Adrenal gland (tissue), 19 donors: ENCODE data around the gene RAD51AP2. TPM values are rescaled to one million over a fixed set of nuclear protein-coding genes. Genes with fewer than 3 reads are reported as not detected.
"Not testable (repeated sequence)": the region's sequence is repeated elsewhere in the genome, so short reads cannot be mapped to it uniquely, and the experiment has no call there.

ENCODE experiments used
- DNase-seq, 7 donors: peaks; one replicate each; pipeline ENCODE4 v3.0.0-alpha.2; 2019 to 2020
- H3K27ac ChIP-seq, 5 donors: fragments of 200-600 bp; sonication (generic) in 4 of 5; 1 replicate in 3 of 5; 2 replicates in 2 of 5; pipeline versions ENCODE4 v1.5.1 to v1.8.0; 2016 to 2020; ENCODE audit warnings: mild to moderate bottlenecking in 1 of 5
- H3K27me3 ChIP-seq: fragments of 200-600 bp; 2 replicates; pipeline ENCODE4 v1.8.0; 2021
- H3K36me3 ChIP-seq, 2 donors: fragments of 200-600 bp; replicated peaks in 1 of 2; 1 replicate in 1 of 2; 2 replicates in 1 of 2; pipeline versions ENCODE4 v1.5.1 to v1.8.0; 2018 to 2022
- H3K4me1 ChIP-seq, 2 donors: fragments of 200-600 bp; replicated peaks in 1 of 2; 1 replicate in 1 of 2; 2 replicates in 1 of 2; pipeline versions ENCODE4 v1.5.1 to v1.8.0; 2018 to 2021
- H3K4me3 ChIP-seq, 4 donors: fragments of 200-600 bp; sonication (generic) in 3 of 4; one replicate each; pipeline ENCODE4 v1.5.1; 2016 to 2018
- H3K9me3 ChIP-seq, 3 donors: fragments of 200-600 bp; sonication (generic) in 1 of 3; replicated peaks in 1 of 3; 1 replicate in 2 of 3; 2 replicates in 1 of 3; pipeline versions ENCODE4 v1.5.1 to v1.8.0; 2016 to 2021
- CTCF ChIP-seq, 6 experiments: fragments of 450-650 bp in 4 of 6; fragments of 200-600 bp in 2 of 6; sonication (generic) in 1 of 6; IDR thresholded peaks; 1 replicate in 5 of 6; 2 replicates in 1 of 6; pipeline versions ENCODE4 v1.5.1 to v1.8.0; 2016 to 2021; ENCODE audit warnings: antibody characterized with exemption in 6 of 6, mild to moderate bottlenecking in 2 of 6, moderate library complexity in 1 of 6
- POLR2A ChIP-seq, 2 donors: fragments of 450-650 bp; IDR thresholded peaks; one replicate each; pipeline ENCODE4 v1.6.1; 2017; ENCODE audit warnings: antibody characterized with exemption in 2 of 2, mild to moderate bottlenecking in 2 of 2, moderate library complexity in 1 of 2
- WGBS, 4 donors: extraction: QIAGEN DNeasy Blood & Tissue Kit in 2 of 4; methylation state at CpG; one replicate each; pipeline versions ENCODE4 v1.1.5 to v1.1.7; 2013 to 2017; 5-methylcytosine and 5-hydroxymethylcytosine counted together
- intact Hi-C, 2 donors: fragments of 100-400 bp; cut with DNase I; formaldehyde crosslinking; loops; one replicate each; pipeline versions ENCODE4 v1.14.1 to v1.15.0; 2022 to 2023
- long read RNA-seq, 10 donors: library from polyadenylated mRNA in 3 of 10; unstranded in 2 of 10; stranded (forward) in 1 of 10; transcript quantifications; one replicate each; pipeline ENCODE4 v2.0.0 and lab custom pipeline, GENCODE V29; 2021 to 2026
- polyA plus RNA-seq, 3 donors: library from polyadenylated mRNA; stranded (reverse); fragments of 200-250 nt in 2 of 3; fragments of 350-450 nt in 1 of 3; fragmentation: Illumina TruSeq in 1 of 3; extraction: RNeasy Lipid Tissue Mini Kit (QIAGEN cat#74804) in 1 of 3; gene quantifications; one replicate each; pipeline ENCODE4 v1.2.3, GENCODE V29; 2013 to 2014
- total RNA-seq, 9 donors: library from RNA; depleted of rRNA in 4 of 9; stranded (reverse); fragments of >200 nt in 4 of 9; fragments of 120-200 nt in 1 of 9; fragmentation: NEBNext Ultra II Directional in 1 of 9; extraction: Animal tissue kit (Norgen Biotek cat#: 25700) in 1 of 9; gene quantifications; one replicate each; pipeline versions ENCODE4 v1.1.0 to v1.2.4, GENCODE V29; 2013 to 2023
- donor health status: healthy with polysubstance abuse.
- donor health status: Bipolar disorder and iron deficiency.
- donor health status: DM: yes; HTN: yes; CAD: no.
- donor health status: DM: no; HTN: no; CAD: no.
- donor health status: DM: no; HTN: no; CAD: no.
- donor health status: DM: yes; HTN: yes; CAD: no.

The RAD51AP2 gene
- total RNA-seq, result under 1 TPM in 5 of 9 donors, not detected in 4; 0.10 to 0.11 (median 0.11) TPM
- under 1 TPM; 0.07 to 0.20 (median 0.16) TPM for polyA plus RNA-seq
- long read RNA-seq, donor 1, result 0 reads
- long read RNA-seq, donor 2, result 0 reads
- long read RNA-seq, donor 3, result 0 reads
- long read RNA-seq, donor 4, result 0 reads
- long read RNA-seq, donor 5, result 0 reads
- long read RNA-seq, donor 6, result 0 reads
- long read RNA-seq, donor 7, result 0 reads
- long read RNA-seq, donor 8, result 0 reads
- long read RNA-seq, donor 9, result 0 reads
- long read RNA-seq, donor 10, result 0 reads

GRCh38 chr2:17518212-17519154 lies at the start of gene RAD51AP2:
RAD51AP2 (minus strand) TSS chr2:17518440; CDS start chr2:17518415, 25 bp downstream.
- peak; percentile 84 to 93 (median 87) for DNase-seq
- H3K4me1 ChIP-seq, result peaks cover 0 to 6% of the 10 kb centered on the region in 2 donors
- no peak for TF ChIP-seq CTCF (IDR thresholded peaks at IDR 0.05)
- peak in 1 of 2 donors; percentile 59 for TF ChIP-seq POLR2A (IDR thresholded peaks at IDR 0.05)
- H3K9me3 ChIP-seq, result no peaks in the 10 kb centered on the region
- no peaks in the 10 kb centered on the region for H3K36me3 ChIP-seq
- peak within 1 kb of the TSS in 2 of 4 donors; percentile 44 to 53 for H3K4me3 ChIP-seq
- WGBS, 4 donors, result 4 to 9% (median 6%) methylated on average over 17 to 38 of the region's 38 CpGs
- intact Hi-C loops, result no loop called here
- H3K27ac ChIP-seq, result peak within 1 kb of the TSS in 2 of 5 donors; percentile 50 to 60
- no peaks in the 10 kb centered on the region for H3K27me3 ChIP-seq

GRCh38 chr2:17565726-17566125 lies 47.5 kb upstream of the RAD51AP2 start:
- H3K27me3 ChIP-seq, intact Hi-C loops, H3K36me3 ChIP-seq, H3K27ac ChIP-seq, H3K4me1 ChIP-seq, DNase-seq, H3K4me3 ChIP-seq, H3K9me3 ChIP-seq: not testable (repeated sequence)
- WGBS, 4 donors, result 80 to 89% (median 85%) methylated on average over 3 of the region's 3 CpGs

GRCh38 chr2:17558878-17559277 lies 40.6 kb upstream of the RAD51AP2 start:
- Histone ChIP-seq H3K27ac (no peak overlapping the region), H3K4me3 (no peak overlapping the region), H3K36me3 (no peaks in the 10 kb centered on the region), H3K27me3 (no peaks in the 10 kb centered on the region), H3K4me1 (no peaks in the 10 kb centered on the region), H3K9me3 (no peaks in the 10 kb centered on the region)
- DNase-seq, result no peak
- intact Hi-C loops, result no loop called here
- WGBS, 4 donors, result 58 to 72% (median 65%) methylated on average over 3 of the region's 3 CpGs
- TF ChIP-seq CTCF (IDR thresholded peaks at IDR 0.05) (no peak), POLR2A (IDR thresholded peaks at IDR 0.05) (no peak)

GRCh38 chr2:17558053-17558452 lies 39.8 kb upstream of the RAD51AP2 start:
- DNase-seq, result no peak
- Histone ChIP-seq H3K4me3 (no peak overlapping the region), H3K27me3 (no peaks in the 10 kb centered on the region), H3K36me3 (no peaks in the 10 kb centered on the region), H3K4me1 (no peaks in the 10 kb centered on the region), H3K9me3 (no peaks in the 10 kb centered on the region), H3K27ac (no peak overlapping the region)
- TF ChIP-seq CTCF (IDR thresholded peaks at IDR 0.05), result no peak
- no peak for TF ChIP-seq POLR2A (IDR thresholded peaks at IDR 0.05)
- intact Hi-C loops, result no loop called here
